Effector memory CD4-positive, alpha-beta T cell (primary cell): ENCODE measurements around the gene KLHL30.

ENCODE experiments used
- DNase-seq, 3 donors: peaks; one replicate each; pipeline ENCODE4 v3.0.0-alpha.2; 2020
- H3K27ac ChIP-seq: 2 replicates; pipeline ENCODE4 v1.7.0; 2013; ENCODE audit warnings: mild to moderate bottlenecking, low read length, moderate library complexity; ENCODE audit not compliant: insufficient read depth, poor library complexity, severe bottlenecking
- H3K27me3 ChIP-seq: replicated peaks from 2 replicates; pipeline ENCODE4 v1.7.0; 2013; ENCODE audit warnings: mild to moderate bottlenecking, low read length; ENCODE audit not compliant: insufficient read depth, control insufficient read depth, poor library complexity, severe bottlenecking
- H3K36me3 ChIP-seq: 2 replicates; pipeline ENCODE4 v1.7.0; 2013; ENCODE audit warnings: mild to moderate bottlenecking, low read length, moderate library complexity; ENCODE audit not compliant: control insufficient read depth, insufficient read depth
- H3K4me1 ChIP-seq: 2 replicates; pipeline ENCODE4 v1.7.0; 2013; ENCODE audit warnings: low read length, mild to moderate bottlenecking; ENCODE audit not compliant: control insufficient read depth, insufficient read depth, poor library complexity, severe bottlenecking
- H3K4me3 ChIP-seq: 2 replicates; pipeline ENCODE4 v1.7.0; 2013; ENCODE audit warnings: low read length, low read depth, mild to moderate bottlenecking; ENCODE audit not compliant: insufficient read depth, poor library complexity, severe bottlenecking
- H3K9me3 ChIP-seq: 2 replicates; pipeline ENCODE4 v1.7.0; 2013; ENCODE audit warnings: mild to moderate bottlenecking, low read length, moderate library complexity; ENCODE audit not compliant: control insufficient read depth
- total RNA-seq, 3 donors: gene quantifications; one replicate each; lab custom pipeline; 2026; lab: John Stamatoyannopoulos, UW

The KLHL30 gene, protein sequence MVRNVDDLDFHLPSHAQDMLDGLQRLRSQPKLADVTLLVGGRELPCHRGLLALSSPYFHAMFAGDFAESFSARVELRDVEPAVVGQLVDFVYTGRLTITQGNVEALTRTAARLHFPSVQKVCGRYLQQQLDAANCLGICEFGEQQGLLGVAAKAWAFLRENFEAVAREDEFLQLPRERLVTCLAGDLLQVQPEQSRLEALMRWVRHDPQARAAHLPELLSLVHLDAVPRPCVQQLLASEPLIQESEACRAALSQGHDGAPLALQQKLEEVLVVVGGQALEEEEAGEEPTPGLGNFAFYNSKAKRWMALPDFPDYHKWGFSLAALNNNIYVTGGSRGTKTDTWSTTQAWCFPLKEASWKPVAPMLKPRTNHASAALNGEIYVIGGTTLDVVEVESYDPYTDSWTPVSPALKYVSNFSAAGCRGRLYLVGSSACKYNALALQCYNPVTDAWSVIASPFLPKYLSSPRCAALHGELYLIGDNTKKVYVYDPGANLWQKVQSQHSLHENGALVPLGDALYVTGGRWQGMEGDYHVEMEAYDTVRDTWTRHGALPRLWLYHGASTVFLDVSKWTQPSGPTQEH
- total RNA-seq, result 0 reads per million in 3 donors

DNA sequence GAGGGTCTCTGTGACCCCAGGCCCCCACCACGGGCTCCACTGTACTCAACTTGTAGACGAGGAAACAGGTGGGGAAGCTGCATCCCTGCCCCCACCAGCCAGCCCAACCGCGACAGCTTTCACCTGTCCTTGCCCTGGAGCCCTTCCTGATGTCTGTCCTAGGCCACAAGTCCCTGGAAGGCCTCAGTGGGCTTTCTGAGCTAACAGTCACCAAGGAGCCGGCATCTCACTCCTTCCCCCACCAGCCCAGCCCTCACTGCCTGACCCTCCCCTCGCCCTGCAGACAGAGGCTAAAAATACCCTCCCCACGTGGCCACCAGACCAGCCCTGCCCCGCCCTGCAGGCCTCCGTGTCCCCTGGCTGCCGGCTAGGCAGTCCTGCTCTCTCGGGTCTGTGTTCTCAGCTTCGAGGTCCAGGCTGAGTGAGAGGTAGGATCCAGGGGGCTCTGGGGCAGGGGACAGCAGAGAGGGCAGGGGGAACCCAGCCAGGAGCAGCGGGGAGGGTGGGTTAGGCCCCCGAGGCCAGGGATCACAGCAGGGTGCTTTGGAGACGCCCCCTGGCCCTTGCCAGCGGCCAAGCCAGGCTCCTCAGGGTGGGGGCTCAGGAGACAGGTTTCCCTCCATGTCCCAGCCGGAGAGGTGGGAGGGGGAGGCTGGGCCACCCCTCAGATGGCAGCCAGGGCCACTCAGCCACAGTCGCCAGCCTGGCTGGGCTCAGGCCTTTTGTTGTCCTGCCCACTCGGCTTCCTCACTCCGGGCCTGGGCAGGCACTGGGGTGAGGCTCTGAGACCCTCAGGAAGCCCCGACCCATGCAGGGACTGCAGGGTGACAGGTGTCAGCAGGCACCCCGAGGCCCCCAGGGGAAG is at the start of gene KLHL30:
KLHL30 (plus strand) TSS at position 338 of the 865 bp plus-strand sequence. CDS start 2,087 bp downstream, outside the sequence.
- H3K9me3 ChIP-seq, result no peaks in the 10 kb centered on the region
- no peaks in the 10 kb centered on the region for H3K36me3 ChIP-seq
- no peaks in the 10 kb centered on the region for H3K27me3 ChIP-seq
- H3K4me1 ChIP-seq, result peaks cover 7% of the 10 kb centered on the region
- H3K27ac ChIP-seq, result no peak within 1 kb of the TSS
- H3K4me3 ChIP-seq, result no peak within 1 kb of the TSS
- DNase-seq, result no peak

DNA sequence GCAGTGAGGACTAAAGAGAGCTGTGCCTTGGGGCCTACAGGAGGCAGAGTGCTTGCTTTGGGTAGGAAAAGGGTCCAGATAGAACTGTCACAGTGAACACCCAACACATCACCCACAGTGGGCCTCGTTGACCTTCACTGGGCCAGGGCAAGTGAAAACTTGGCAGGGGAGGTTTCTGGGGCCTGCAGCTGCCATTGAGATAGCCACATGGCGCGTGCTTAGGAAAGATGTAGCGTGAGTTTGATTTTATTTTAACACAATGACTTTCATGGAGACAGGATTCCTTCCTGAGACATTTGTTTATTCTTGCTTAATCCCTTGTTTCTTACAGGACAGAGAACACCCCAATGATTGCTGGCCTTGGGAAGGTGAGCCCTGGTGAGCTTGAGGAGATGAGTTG is 47.6 kb upstream of the KLHL30 start:
- DNase-seq, result no peak
- H3K27me3 ChIP-seq, result no peaks in the 10 kb centered on the region
- no peaks in the 10 kb centered on the region for H3K36me3 ChIP-seq
- H3K27ac ChIP-seq, result no peak overlapping the region
- no peaks in the 10 kb centered on the region for H3K4me1 ChIP-seq
- H3K9me3 ChIP-seq, result no peaks in the 10 kb centered on the region
- H3K4me3 ChIP-seq, result no peak overlapping the region

DNA sequence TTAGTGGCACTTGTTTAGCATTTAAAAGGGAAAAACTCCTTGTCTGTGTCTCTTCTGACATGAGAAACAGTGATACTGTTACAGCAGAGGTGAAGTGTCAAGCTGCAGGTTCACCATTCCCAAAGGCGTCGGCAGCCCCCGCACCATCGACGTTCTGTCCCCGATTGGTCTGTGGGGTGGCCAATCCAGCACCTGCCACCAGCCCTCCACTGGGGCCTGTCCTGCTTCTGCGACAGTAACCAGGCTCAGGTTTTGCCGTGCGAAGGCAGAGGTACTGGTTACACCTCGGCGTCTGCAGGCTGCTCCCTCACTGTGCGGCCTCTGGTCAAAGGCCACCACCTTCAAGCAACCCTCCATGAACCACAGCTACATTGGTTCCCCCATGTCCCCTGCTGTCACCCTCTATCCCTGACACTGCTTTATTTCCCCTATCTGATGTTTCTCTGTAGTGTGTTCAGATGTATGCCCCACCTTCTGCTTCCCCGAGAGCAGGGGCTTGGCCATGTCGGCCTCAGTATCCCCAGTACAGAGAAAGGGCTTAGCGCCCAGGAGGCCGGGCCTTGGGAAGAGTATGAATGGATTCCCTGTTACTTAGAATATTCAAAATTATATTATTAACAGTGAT is 46.9 kb upstream of the KLHL30 start:
- DNase-seq, result no peak
- Histone ChIP-seq H3K9me3 (no peaks in the 10 kb centered on the region), H3K27me3 (no peaks in the 10 kb centered on the region), H3K4me3 (no peak overlapping the region), H3K36me3 (no peaks in the 10 kb centered on the region), H3K4me1 (no peaks in the 10 kb centered on the region), H3K27ac (no peak overlapping the region)

DNA sequence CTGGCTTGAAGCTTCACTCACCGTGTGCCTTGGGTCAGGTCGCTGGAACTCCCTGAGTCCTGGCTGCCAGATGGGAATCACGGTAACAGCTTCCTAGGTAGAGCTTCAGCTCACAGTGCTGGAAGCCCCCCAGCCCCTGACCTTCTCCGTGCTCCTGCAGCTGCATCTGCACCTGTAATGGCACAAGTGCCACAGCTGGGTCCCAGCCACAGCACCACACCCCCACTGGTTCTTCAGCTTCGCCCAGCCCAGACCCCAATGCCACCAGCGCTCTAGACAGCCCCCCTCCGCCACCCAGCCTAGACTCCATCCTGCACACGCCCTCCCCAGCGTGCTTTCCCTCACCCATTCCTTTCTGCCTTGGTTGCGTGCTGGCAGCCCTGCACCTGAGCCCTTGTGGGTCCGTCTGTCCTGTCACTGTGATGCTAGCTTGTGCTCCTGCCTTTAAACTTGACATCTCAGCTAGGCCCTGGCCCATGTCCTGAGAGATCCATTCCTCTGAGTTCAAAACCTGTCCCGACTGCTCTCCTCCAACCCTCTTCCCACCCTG is 45.9 kb upstream of the KLHL30 start:
- Histone ChIP-seq H3K4me1 (no peaks in the 10 kb centered on the region), H3K36me3 (no peaks in the 10 kb centered on the region), H3K27ac (no peak overlapping the region), H3K4me3 (no peak overlapping the region), H3K9me3 (no peaks in the 10 kb centered on the region), H3K27me3 (no peaks in the 10 kb centered on the region)
- DNase-seq, result no peak

DNA sequence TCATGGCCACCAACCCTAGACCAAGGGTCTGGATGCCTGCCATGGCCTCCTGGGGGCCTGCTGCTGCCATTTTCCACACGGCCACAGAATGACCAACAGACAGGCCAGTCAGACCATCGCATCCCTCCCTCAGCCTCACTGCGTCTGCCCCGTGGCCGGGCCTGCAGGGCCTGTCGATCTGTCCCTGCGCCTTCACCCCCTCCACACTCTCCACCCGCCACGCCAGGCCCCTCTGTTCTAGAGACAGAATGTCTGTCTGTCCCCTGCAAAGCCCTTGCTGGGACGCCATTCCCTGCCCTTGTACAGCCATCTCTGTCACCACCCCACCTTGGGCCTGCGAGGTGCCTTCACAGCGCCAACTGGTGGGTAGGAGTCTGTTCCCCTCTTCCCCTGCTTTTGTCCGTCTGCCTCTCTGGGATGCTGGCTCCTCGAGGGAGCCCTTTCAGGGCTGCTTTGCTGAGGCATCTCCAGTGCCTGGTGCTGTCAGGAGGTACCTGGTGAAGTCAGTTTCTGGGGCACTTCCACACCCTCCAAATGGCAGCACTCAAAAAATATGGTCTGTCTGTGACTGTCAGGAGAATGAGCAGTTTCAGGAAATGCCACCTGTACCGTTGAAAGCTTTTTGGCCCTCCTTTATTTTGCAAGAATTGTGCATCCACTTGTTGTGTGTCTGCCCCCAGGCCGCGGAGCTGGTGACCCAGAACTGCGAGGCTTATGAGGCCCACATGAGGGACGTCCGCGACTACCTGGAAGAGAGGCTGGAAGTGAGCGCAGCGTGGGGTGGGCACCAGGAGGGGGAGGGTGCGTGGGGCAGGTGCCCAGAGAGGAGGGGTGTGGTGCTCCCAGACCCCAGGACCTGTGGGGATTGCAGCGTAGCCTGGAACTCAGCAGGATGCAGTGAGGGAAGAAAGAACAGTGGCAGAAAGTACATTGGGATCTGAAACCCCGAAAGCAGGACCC is 45.0 kb upstream of the KLHL30 start:
- DNase-seq, result no peak
- H3K9me3 ChIP-seq, result no peaks in the 10 kb centered on the region
- no peak overlapping the region for H3K4me3 ChIP-seq
- no peaks in the 10 kb centered on the region for H3K36me3 ChIP-seq
- no peaks in the 10 kb centered on the region for H3K4me1 ChIP-seq
- no peak overlapping the region for H3K27ac ChIP-seq
- no peaks in the 10 kb centered on the region for H3K27me3 ChIP-seq

DNA sequence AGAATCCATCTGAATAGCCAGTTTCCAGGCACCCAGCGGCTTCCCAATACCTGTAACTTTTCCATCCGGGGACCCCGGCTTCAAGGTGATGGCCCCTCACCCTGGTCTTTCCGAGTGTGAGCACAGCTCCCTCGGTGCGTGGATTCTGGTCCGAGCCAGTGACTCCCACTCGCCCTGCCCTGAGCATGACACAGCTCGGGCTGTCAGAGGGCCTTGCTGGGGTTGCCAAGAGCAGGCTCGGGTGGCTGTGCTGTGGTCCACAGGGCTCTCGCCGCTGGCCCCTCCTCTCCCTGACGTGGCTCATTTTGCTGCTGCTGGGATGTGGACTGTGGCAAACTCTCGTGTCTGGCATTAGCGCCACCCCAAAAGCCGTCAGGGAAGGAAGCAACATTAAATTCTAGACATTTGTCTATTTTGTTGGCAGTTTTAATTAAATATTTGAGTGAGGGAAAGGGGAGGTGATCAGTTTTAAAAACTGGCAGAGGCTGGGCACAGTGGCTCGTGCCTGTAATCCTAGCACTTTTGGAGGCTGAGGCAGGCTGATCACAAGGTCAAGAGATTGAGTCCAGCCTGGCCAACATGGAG is 43.9 kb upstream of the KLHL30 start:
- Histone ChIP-seq H3K27ac (no peak overlapping the region), H3K4me3 (no peak overlapping the region), H3K9me3 (no peaks in the 10 kb centered on the region), H3K27me3 (no peaks in the 10 kb centered on the region), H3K36me3 (no peaks in the 10 kb centered on the region), H3K4me1 (no peaks in the 10 kb centered on the region)
- DNase-seq, result no peak

DNA sequence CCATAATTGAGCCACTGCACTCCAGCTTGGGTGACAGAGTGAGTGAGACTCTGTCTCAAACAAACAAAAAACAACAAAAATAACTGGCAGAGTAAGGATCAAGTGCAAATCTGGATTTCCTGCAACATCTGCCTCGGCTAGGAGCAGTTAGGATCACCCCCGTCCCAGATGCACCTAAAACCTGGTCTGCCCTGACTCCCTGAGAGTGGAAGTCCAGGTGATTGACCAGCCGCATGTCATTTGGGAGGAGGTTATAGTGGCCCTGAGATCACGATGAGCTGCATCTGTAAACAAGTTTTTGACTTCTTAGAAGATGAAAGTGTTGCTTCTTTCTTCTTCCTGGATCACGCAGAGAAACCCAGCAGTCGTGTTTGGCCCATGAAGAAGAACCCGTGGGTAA is 43.3 kb upstream of the KLHL30 start:
- Histone ChIP-seq H3K27me3 (no peaks in the 10 kb centered on the region), H3K36me3 (no peaks in the 10 kb centered on the region), H3K9me3 (no peaks in the 10 kb centered on the region), H3K27ac (no peak overlapping the region), H3K4me3 (no peak overlapping the region), H3K4me1 (no peaks in the 10 kb centered on the region)
- DNase-seq, result no peak

DNA sequence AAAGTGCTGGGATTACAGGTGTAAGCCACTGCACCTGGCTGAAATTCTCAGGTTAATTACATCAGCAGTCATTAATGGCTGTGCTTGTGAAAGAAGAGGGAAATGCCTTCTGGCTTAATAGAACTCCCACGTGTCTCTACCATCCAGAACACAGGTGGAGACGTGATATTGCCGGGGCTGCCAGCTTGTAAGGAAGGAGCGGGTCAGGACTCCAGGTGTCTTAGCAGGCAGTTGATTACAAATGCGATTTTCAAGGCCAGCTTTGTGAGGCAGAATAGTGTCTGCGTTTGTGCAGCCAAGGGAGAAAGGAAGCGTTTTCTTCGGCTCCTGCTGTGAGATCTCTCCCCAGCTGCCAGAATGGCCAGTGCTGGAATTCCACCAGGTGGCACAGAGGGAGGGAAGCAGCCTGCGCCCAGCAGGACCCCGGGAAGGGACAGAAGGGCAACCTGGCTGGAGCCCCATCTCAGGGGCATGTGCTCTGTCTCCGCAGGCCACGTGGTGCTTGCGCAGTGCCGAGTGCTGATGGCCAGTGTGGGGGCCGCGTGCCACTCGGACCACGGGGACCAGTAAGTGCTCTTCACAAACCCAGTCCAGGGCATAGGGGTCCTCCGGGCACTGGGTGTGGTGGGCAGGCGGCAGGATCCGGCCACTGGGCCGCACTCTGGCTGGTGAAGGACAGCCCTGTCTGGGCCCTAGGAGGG is 42.0 kb upstream of the KLHL30 start:
- no peaks in the 10 kb centered on the region for H3K27me3 ChIP-seq
- no peaks in the 10 kb centered on the region for H3K36me3 ChIP-seq
- no peak for DNase-seq
- H3K4me3 ChIP-seq, result no peak overlapping the region
- H3K4me1 ChIP-seq, result no peaks in the 10 kb centered on the region
- H3K9me3 ChIP-seq, result no peaks in the 10 kb centered on the region
- no peak overlapping the region for H3K27ac ChIP-seq
